IMR-90 (cell line): ENCODE measurements around the gene RBMS3. TPM values are rescaled to one million over a fixed set of nuclear protein-coding genes. Genes with fewer than 3 reads are reported as not detected.
A peak's percentile ranks its signal among the peaks of the same experiment; 100 is the strongest.

Experiments
- ATAC-seq: fragments of 200-7000 bp; cut with Tn5 transposase; 2 replicates; pipeline ENCODE4 v1.9.1; 2020; ENCODE audit warnings: low read depth, mild to moderate bottlenecking, moderate library complexity
- BruUV-seq: library from RNA; stranded (reverse); fragments of 400-500 nt; replicated peaks from 2 replicates; lab custom pipeline; 2021; lab: Mats Ljungman, UMichigan
- CTCF ChIA-PET: fragments of 300-600 bp; formaldehyde crosslinking; extraction: SDS; loops from one replicate; lab custom pipeline; 2021; ENCODE audit warnings: antibody characterized with exemption; lab: Yijun Ruan, JAX
- POLR2A ChIA-PET: fragments of 300-600 bp; sonication (Branson Sonifier 250); formaldehyde crosslinking; loops from one replicate; lab custom pipeline; 2022; ENCODE audit warnings: antibody characterized with exemption; ENCODE audit not compliant: unreplicated experiment; lab: Charles Lee
- DNase-seq: peaks from one replicate; pipeline ENCODE4 v3.0.0; 2013
- H2AFZ ChIP-seq: replicated peaks from 2 replicates; pipeline ENCODE3; 2013; ENCODE audit warnings: low read length, mild to moderate bottlenecking; ENCODE audit not compliant: poor library complexity
- H2AK5ac ChIP-seq: 2 replicates; pipeline ENCODE4 v1.6.1; 2013; ENCODE audit warnings: low read depth, low read length, inconsistent platforms
- H2AK9ac ChIP-seq: replicated peaks from 2 replicates; pipeline ENCODE3; 2013; ENCODE audit warnings: mild to moderate bottlenecking, low read depth, low read length, moderate library complexity; ENCODE audit not compliant: poor library complexity
- H2BK120ac ChIP-seq: 2 replicates; pipeline ENCODE4 v1.6.1; 2013; ENCODE audit warnings: low read depth, low read length, inconsistent platforms
- H2BK15ac ChIP-seq: 3 replicates; pipeline ENCODE4 v1.6.1; 2013; ENCODE audit warnings: low read depth, low read length, inconsistent platforms
- H2BK20ac ChIP-seq: 2 replicates; pipeline ENCODE4 v1.6.1; 2013; ENCODE audit warnings: low read depth, mild to moderate bottlenecking, inconsistent platforms, low read length, moderate library complexity
- H2BK5ac ChIP-seq: 2 replicates; pipeline ENCODE4 v1.6.1; 2013; ENCODE audit warnings: mild to moderate bottlenecking, low read depth, low read length, inconsistent platforms; ENCODE audit not compliant: poor library complexity, severe bottlenecking
- H3K14ac ChIP-seq: replicated peaks from 2 replicates; pipeline ENCODE4 v1.6.1; 2013; ENCODE audit warnings: low read depth, low read length, inconsistent platforms
- H3K18ac ChIP-seq: 2 replicates; pipeline ENCODE4 v1.6.1; 2013; ENCODE audit warnings: low read depth, low read length, control low read depth
- H3K23ac ChIP-seq: 2 replicates; pipeline ENCODE4 v1.6.1; 2013; ENCODE audit warnings: low read depth, low read length, inconsistent platforms
- H3K27ac ChIP-seq: 2 replicates; pipeline ENCODE4 v1.5.1; 2013; ENCODE audit warnings: mild to moderate bottlenecking, control low read depth, low read length; ENCODE audit not compliant: insufficient read depth
- H3K27me3 ChIP-seq: 2 replicates; pipeline ENCODE4 v1.6.1; 2013; ENCODE audit warnings: low read length; ENCODE audit not compliant: control insufficient read depth, insufficient read depth
- H3K36me3 ChIP-seq: 2 replicates; pipeline ENCODE4 v1.6.1; 2013; ENCODE audit warnings: low read length, mixed read lengths; ENCODE audit not compliant: control insufficient read depth, insufficient read depth
- H3K4ac ChIP-seq: 2 replicates; pipeline ENCODE4 v1.6.1; 2013; ENCODE audit warnings: low read depth, low read length, inconsistent platforms
- H3K4me1 ChIP-seq: 2 replicates; pipeline ENCODE4 v1.6.1; 2013; ENCODE audit warnings: low read length, mixed read lengths; ENCODE audit not compliant: control insufficient read depth, insufficient read depth
- H3K4me2 ChIP-seq: 2 replicates; pipeline ENCODE4 v1.6.1; 2013; ENCODE audit warnings: low read depth, mild to moderate bottlenecking, control low read depth, low read length, moderate library complexity
- H3K4me3 ChIP-seq: 2 replicates; pipeline ENCODE4 v1.5.1; 2013; ENCODE audit warnings: low read depth, mild to moderate bottlenecking, control low read depth, low read length, moderate library complexity; ENCODE audit not compliant: insufficient read depth
- H3K56ac ChIP-seq: 2 replicates; pipeline ENCODE4 v1.6.1; 2013; ENCODE audit warnings: low read length, inconsistent platforms; ENCODE audit not compliant: insufficient read depth; ENCODE audit errors: extremely low read depth
- H3K79me1 ChIP-seq, 2 experiments: 2 replicates each; pipeline ENCODE4 v1.6.1; 2013; ENCODE audit warnings: low read length in 2 of 2, inconsistent platforms in 1 of 2, low read depth in 1 of 2
- H3K9ac ChIP-seq: 2 replicates; pipeline ENCODE4 v1.6.1; 2013; ENCODE audit warnings: low read depth, low read length, control low read depth
- H3K9me1 ChIP-seq: 2 replicates; pipeline ENCODE4 v1.6.1; 2013; ENCODE audit warnings: low read length, inconsistent platforms; ENCODE audit not compliant: insufficient read depth
- H3K9me3 ChIP-seq: 2 replicates; pipeline ENCODE4 v1.6.1; 2013; ENCODE audit warnings: low read length; ENCODE audit not compliant: control insufficient read depth, insufficient read depth
- H4K20me1 ChIP-seq: 2 replicates; pipeline ENCODE4 v1.6.1; 2013; ENCODE audit warnings: low read length, inconsistent platforms; ENCODE audit not compliant: insufficient read depth
- H4K5ac ChIP-seq: 2 replicates; pipeline ENCODE4 v1.6.1; 2013; ENCODE audit warnings: mild to moderate bottlenecking, low read depth, low read length, control low read depth
- H4K8ac ChIP-seq, 2 experiments: 2 replicates each; pipeline ENCODE4 v1.6.1; 2013; ENCODE audit warnings: low read depth in 2 of 2, low read length in 2 of 2, control low read depth in 1 of 2, inconsistent platforms in 1 of 2
- H4K91ac ChIP-seq: 2 replicates; pipeline ENCODE4 v1.6.1; 2013; ENCODE audit warnings: low read depth, low read length, inconsistent platforms; ENCODE audit not compliant: insufficient read depth
- CHD1 ChIP-seq: IDR thresholded peaks from 2 replicates; pipeline ENCODE4 v1.6.1; 2012; ENCODE audit warnings: low read depth, low read length, improper control_type of control experiment
- FOS ChIP-seq: fragments of 150-350 bp; IDR thresholded peaks from 2 replicates; pipeline ENCODE4 v1.6.1; 2016; ENCODE audit warnings: low read depth, low read length
- MAFK ChIP-seq: IDR thresholded peaks from 2 replicates; pipeline ENCODE4 v1.6.1; 2012; ENCODE audit warnings: low read depth, low read length, improper control_type of control experiment
- MAZ ChIP-seq: IDR thresholded peaks from 2 replicates; pipeline ENCODE4 v1.6.1; 2012; ENCODE audit warnings: low read depth, mild to moderate bottlenecking, low read length, improper control_type of control experiment, moderate library complexity, borderline replicate concordance
- NFE2L2 ChIP-seq: fragments of 150-350 bp; IDR thresholded peaks from 2 replicates; pipeline ENCODE4 v1.6.1; 2016; ENCODE audit warnings: low read depth, mild to moderate bottlenecking, low read length
- POLR2A ChIP-seq: IDR thresholded peaks from 2 replicates; pipeline ENCODE4 v1.6.1; 2012; ENCODE audit warnings: mild to moderate bottlenecking, low read depth, low read length
- RAD21 ChIP-seq: IDR thresholded peaks from 2 replicates; pipeline ENCODE4 v1.6.1; 2012; ENCODE audit warnings: low read length, improper control_type of control experiment
- RCOR1 ChIP-seq: IDR thresholded peaks from 2 replicates; pipeline ENCODE4 v1.6.1; 2012; ENCODE audit warnings: mild to moderate bottlenecking, low read length, improper control_type of control experiment; ENCODE audit not compliant: insufficient replicate concordance
- RFX5 ChIP-seq: IDR thresholded peaks from 2 replicates; pipeline ENCODE4 v1.8.0; 2012; ENCODE audit warnings: low read depth, mild to moderate bottlenecking, low read length, moderate library complexity
- SMC3 ChIP-seq: fragments of 150-350 bp; IDR thresholded peaks from 2 replicates; pipeline ENCODE4 v1.6.1; 2016; ENCODE audit warnings: low read depth, mild to moderate bottlenecking, antibody characterized with exemption, low read length, moderate library complexity
- WGBS, 2 experiments: methylation state at CpG; one replicate each; pipeline versions ENCODE4 v1.1.5 to v1.1.7; 2013; ENCODE audit warnings: missing lambda C conversion rate in 2 of 2; ENCODE audit not compliant: insufficient read length in 1 of 2; ENCODE audit errors: extremely low coverage in 2 of 2; 5-methylcytosine and 5-hydroxymethylcytosine counted together
- dilution Hi-C: fragments of 300-500 bp; cut with HindIII; formaldehyde crosslinking; loops from one replicate; pipeline ENCODE4 v1.14.3; 2018; ENCODE audit warnings: low sequenced_read_pairs; ENCODE audit not compliant: unreplicated experiment
- in situ Hi-C: fragments of 300-500 bp; cut with MboI; formaldehyde crosslinking; loops from 3 replicates; pipeline ENCODE4 v1.14.3; 2019; ENCODE audit warnings: low sequenced_read_pairs, inconsistent platforms, mixed read lengths
- intact Hi-C: fragments of 100-400 bp; cut with micrococcal nuclease; formaldehyde crosslinking; loops from 2 replicates; pipeline ENCODE4 v1.10.0; 2022
- polyA plus RNA-seq, 3 experiments: library from polyadenylated mRNA; depleted of rRNA; stranded (reverse); fragments of >200 nt; gene quantifications; 2 replicates each; pipeline ENCODE4 v1.2.3, GENCODE V29; 2012; ENCODE audit warnings: low replicate concordance in 1 of 3
- total RNA-seq: library from RNA; depleted of rRNA; stranded (reverse); fragments of >200 nt; gene quantifications from 2 replicates; pipeline ENCODE4 v1.2.3, GENCODE V29; 2012
- TF ChIP-seq, protein P1 (sequence below): fragments of 150-350 bp; IDR thresholded peaks from 2 replicates; pipeline ENCODE4 v1.6.1; 2016; ENCODE audit warnings: low read depth, mild to moderate bottlenecking, low read length, moderate library complexity, borderline replicate concordance
- TF ChIP-seq, protein P2 (sequence below): fragments of 150-350 bp; IDR thresholded peaks from 2 replicates; pipeline ENCODE4 v1.6.1; 2017; ENCODE audit warnings: mild to moderate bottlenecking, antibody characterized with exemption, low read length, low read depth

The RBMS3 gene
- total and polyA plus RNA-seq, 2 of the 4 experiments (the other 2 are of a cell fraction): 15.2 to 127 TPM

DNA sequence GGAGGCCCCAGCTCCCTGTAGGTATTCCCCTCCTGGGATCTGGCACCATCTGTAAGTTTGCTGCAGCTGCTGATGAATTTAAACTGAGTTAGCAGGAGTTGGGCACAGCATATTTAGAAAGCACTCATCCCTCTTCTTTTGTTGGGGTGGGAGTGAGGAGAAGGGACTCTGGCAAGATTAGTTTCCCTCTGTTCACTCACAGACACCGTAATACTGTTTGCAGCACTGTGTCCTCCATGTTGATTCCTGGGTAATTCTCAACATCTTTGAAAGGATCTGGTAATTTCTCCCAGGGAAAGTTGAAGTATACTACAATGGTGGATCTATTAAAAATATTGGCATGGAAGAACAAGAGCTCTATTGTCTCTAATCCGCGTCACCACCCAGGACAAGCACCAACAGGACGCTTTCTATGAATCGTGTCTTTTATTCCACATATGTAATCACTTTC, 173.3 kb downstream of the RBMS3 start:
- dilution Hi-C loops: no loop called here
- no peak overlapping the region for H3K4me3 ChIP-seq
- no peak for TF ChIP-seq RCOR1
- TF ChIP-seq NFE2L2: no peak
- TF ChIP-seq RFX5: no peak
- no peak for TF ChIP-seq FOS
- no peak for TF ChIP-seq POLR2A
- TF ChIP-seq MAFK: no peak
- TF ChIP-seq, protein P1, sequence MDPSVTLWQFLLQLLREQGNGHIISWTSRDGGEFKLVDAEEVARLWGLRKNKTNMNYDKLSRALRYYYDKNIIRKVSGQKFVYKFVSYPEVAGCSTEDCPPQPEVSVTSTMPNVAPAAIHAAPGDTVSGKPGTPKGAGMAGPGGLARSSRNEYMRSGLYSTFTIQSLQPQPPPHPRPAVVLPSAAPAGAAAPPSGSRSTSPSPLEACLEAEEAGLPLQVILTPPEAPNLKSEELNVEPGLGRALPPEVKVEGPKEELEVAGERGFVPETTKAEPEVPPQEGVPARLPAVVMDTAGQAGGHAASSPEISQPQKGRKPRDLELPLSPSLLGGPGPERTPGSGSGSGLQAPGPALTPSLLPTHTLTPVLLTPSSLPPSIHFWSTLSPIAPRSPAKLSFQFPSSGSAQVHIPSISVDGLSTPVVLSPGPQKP: no peak
- no peak for TF ChIP-seq RAD21
- no peak for TF ChIP-seq MAZ
- no peak for TF ChIP-seq SMC3
- TF ChIP-seq, protein P2, sequence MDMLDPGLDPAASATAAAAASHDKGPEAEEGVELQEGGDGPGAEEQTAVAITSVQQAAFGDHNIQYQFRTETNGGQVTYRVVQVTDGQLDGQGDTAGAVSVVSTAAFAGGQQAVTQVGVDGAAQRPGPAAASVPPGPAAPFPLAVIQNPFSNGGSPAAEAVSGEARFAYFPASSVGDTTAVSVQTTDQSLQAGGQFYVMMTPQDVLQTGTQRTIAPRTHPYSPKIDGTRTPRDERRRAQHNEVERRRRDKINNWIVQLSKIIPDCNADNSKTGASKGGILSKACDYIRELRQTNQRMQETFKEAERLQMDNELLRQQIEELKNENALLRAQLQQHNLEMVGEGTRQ: no peak
- TF ChIP-seq CHD1: no peak
- H3K14ac ChIP-seq: no peak overlapping the region; the same call in 1 of the 2 replicates
- WGBS, 2 experiments: no CpG with 5 or more reads among the region's 5 CpGs
- intact Hi-C loops: no loop called here
- H3K23ac ChIP-seq: no peak overlapping the region
- ATAC-seq (no peak), DNase-seq (no peak)
- no peak overlapping the region for H3K9ac ChIP-seq
- H3K56ac ChIP-seq: no peak overlapping the region
- ChIA-PET POLR2A (no interaction called here), CTCF (interaction anchor here (1.3 kb wide), 1 partner anchor 9 kb away, joined by 3 read pairs; no protein-coding TSS in a partner anchor)
- no peak overlapping the region for H2BK20ac ChIP-seq
- no TSS peak for BruUV-seq
- no peak overlapping the region for H4K91ac ChIP-seq
- no peaks in the 10 kb centered on the region for H3K9me3 ChIP-seq
- H2BK15ac ChIP-seq: no peak overlapping the region
- no peak overlapping the region for H2AFZ ChIP-seq
- no peak overlapping the region for H3K4me2 ChIP-seq
- no peak overlapping the region for H2BK5ac ChIP-seq
- H3K36me3 ChIP-seq: peaks cover 5% of the 10 kb centered on the region
- H3K4ac ChIP-seq: no peak overlapping the region
- no peak overlapping the region for H3K18ac ChIP-seq
- no peak overlapping the region for H2AK9ac ChIP-seq
- peaks cover 7% of the 10 kb centered on the region; the same call in 1 of the 2 replicates for H3K9me1 ChIP-seq
- no peak overlapping the region for H2AK5ac ChIP-seq
- no peaks in the 10 kb centered on the region for H4K20me1 ChIP-seq
- peaks cover 8% of the 10 kb centered on the region; the same call in 1 of the 2 replicates for H3K4me1 ChIP-seq
- 0 out of 4 replicates have a peak overlapping the region, but pooled peaks of 1 of the 2 experiments have one; percentile 34 for H4K8ac ChIP-seq
- H3K27me3 ChIP-seq: no peaks in the 10 kb centered on the region
- H2BK120ac ChIP-seq: no peak overlapping the region
- in situ Hi-C loops: no loop called here
- H4K5ac ChIP-seq: no peak overlapping the region
- H3K79me1 ChIP-seq: peaks cover 33 to 38% of the 10 kb centered on the region in 2 experiments
- no peak overlapping the region for H3K27ac ChIP-seq
